ENCODE measurements around the gene MYO10.

DNA sequence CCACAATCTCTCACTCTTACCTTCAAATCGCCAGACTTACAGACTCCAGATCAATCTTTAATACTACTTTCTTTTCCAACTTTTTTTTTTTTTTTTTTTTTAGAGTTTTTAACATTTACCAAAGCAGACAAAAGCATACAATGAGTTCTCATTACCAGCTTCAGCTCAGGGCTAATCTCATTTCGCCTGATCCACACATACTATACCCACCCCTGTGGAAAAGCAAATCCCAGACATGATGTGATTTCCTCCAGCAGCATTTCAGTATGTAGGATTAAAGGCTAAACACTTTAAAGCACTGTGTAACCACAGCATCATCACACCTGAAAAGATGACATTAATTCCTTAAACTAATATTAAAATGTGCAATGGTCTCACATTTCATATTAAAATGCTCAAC is 180.4 kb downstream of the MYO10 start:
- TF ChIP-seq, protein P1, sequence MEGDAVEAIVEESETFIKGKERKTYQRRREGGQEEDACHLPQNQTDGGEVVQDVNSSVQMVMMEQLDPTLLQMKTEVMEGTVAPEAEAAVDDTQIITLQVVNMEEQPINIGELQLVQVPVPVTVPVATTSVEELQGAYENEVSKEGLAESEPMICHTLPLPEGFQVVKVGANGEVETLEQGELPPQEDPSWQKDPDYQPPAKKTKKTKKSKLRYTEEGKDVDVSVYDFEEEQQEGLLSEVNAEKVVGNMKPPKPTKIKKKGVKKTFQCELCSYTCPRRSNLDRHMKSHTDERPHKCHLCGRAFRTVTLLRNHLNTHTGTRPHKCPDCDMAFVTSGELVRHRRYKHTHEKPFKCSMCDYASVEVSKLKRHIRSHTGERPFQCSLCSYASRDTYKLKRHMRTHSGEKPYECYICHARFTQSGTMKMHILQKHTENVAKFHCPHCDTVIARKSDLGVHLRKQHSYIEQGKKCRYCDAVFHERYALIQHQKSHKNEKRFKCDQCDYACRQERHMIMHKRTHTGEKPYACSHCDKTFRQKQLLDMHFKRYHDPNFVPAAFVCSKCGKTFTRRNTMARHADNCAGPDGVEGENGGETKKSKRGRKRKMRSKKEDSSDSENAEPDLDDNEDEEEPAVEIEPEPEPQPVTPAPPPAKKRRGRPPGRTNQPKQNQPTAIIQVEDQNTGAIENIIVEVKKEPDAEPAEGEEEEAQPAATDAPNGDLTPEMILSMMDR (IDR thresholded peaks at IDR 0.05), result no peak
- no peak for TF ChIP-seq POLR2A (IDR thresholded peaks at IDR 0.05)
